Left renal pelvis (tissue), 4 donors: Measurements from ENCODE around the gene IRF1. TPM values are rescaled to one million over a fixed set of nuclear protein-coding genes. Genes with fewer than 3 reads are reported as not detected.

ENCODE experiments used
- DNase-seq, 4 donors: peaks; one replicate each; pipeline ENCODE4 v3.0.0-alpha.2; 2013; ENCODE audit warnings: low read depth in 4 of 4, low spot score in 3 of 4
- polyA plus RNA-seq, 4 donors: library from polyadenylated mRNA; unstranded; fragments of 120-200 nt; gene quantifications; one replicate each; pipeline ENCODE4 v1.2.1, GENCODE V29; 2013; ENCODE audit not compliant: insufficient read length in 4 of 4

The IRF1 gene
- polyA plus RNA-seq, 4 donors = 14.7 to 23.8 (median 18.1) TPM

GRCh38 chr5:132475987-132476875 is 14.3 kb downstream of the IRF1 start:
- no peak for DNase-seq

- DNase-seq = no peak
Measured at GRCh38 chr5:132475497-132475882, 15.1 kb downstream of the IRF1 start.

GRCh38 chr5:132474881-132475496 is 15.6 kb downstream of the IRF1 start:
- no peak for DNase-seq

- no peak for DNase-seq
Measured at GRCh38 chr5:132474131-132474723, 16.3 kb downstream of the IRF1 start.

- DNase-seq = no peak
Measured at GRCh38 chr5:132473668-132474067, 16.9 kb downstream of the IRF1 start.

GRCh38 chr5:132473019-132473531 is 17.5 kb downstream of the IRF1 start:
- no peak for DNase-seq

GRCh38 chr5:132472431-132472830 is 18.1 kb downstream of the IRF1 start:
- DNase-seq = no peak

- no peak for DNase-seq
Measured at GRCh38 chr5:132471944-132472343, 18.6 kb downstream of the IRF1 start.

GRCh38 chr5:132471151-132471907 is 19.2 kb downstream of the IRF1 start:
- no peak for DNase-seq

GRCh38 chr5:132470596-132470995 is 20.0 kb downstream of the IRF1 start:
- DNase-seq = no peak

GRCh38 chr5:132470010-132470392 is 20.6 kb downstream of the IRF1 start:
- DNase-seq = no peak

GRCh38 chr5:132469380-132470009 is 21.1 kb downstream of the IRF1 start:
- no peak for DNase-seq

- DNase-seq = no peak
Measured at GRCh38 chr5:132468656-132469379, 21.8 kb downstream of the IRF1 start.

- no peak for DNase-seq
Measured at GRCh38 chr5:132467287-132467984, 23.1 kb downstream of the IRF1 start.

GRCh38 chr5:132466433-132467286 is 23.9 kb downstream of the IRF1 start:
- no peak for DNase-seq

- no peak for DNase-seq
Measured at GRCh38 chr5:132465059-132465707, 25.4 kb downstream of the IRF1 start.

- DNase-seq = no peak
Measured at GRCh38 chr5:132464156-132464939, 26.2 kb downstream of the IRF1 start.
